GM19099 (cell line): ENCODE data around the gene ATR.

Source experiments
- POLR2A ChIP-seq: IDR thresholded peaks from 3 replicates; pipeline ENCODE4 v1.6.1; 2011; ENCODE audit warnings: low read depth; ENCODE audit not compliant: insufficient read length; ENCODE audit errors: extremely low read depth

The ATR gene

DNA sequence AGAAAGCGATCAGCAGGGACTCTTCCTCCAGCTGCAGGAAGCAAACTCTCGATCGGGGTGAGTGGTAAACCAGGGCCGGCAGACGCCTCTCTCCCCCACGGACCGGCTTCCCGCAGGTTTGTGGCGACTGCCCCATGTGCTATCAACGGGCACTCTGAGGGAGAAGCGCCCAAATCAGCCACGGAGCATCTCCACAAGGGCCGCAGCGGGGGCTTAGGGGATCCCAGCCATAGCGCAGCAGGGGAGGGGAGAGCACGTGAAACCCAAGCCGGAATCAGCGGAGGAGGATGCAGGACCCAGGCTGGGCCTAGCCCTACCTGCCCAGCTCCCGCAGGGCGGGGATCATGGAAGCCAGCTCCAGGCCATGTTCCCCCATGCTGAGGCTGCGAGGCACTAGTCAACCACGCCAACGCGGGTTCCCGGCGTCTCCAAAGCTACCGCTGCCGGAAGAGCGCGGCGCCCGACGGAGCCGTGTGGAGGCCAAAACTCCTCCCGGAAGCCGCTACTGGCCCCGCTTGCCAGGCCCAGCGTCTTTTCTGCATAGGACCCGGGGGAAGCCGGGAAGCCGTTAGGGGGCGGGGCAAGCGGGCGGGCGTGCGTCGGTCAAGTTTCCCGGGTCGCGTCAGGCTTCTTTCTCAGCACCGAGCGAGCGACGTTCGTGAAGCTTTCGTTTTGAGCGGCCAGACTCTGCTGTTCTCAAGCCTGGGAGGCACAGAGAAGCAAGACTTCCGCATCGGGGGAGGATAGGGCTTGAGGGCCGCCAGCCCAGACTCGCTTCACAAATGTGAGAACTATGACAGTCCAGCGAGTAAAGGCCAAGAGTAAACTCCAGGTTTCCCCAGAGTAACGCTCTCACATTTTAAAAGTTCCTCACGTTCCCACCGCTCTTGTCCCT lies at the start of gene ATR:
Gene ATR, minus strand, starts transcription at position 405 of the 895 bp plus-strand sequence. Its CDS starts 29 bp downstream, at position 376.
- peak; percentile 87 for TF ChIP-seq POLR2A

DNA sequence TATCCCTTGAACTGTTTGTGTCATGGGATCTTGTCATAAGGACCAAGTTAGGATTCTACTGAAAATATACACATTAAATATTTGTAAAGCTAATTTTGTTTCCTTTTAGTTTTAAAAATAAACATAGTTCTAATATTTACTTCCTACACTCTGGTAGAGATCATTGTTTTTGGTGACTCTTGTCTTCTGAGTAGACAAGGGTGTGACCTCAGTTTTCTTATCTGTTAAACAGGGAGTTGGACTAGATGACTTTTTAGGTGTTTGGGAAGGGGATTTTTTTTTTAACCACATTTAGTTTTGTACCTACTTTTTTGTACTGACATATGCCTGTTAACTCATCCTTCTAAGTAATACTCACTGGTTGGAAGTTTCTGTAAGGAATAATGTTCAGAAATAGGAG lies 48.4 kb upstream of the ATR start:
- no peak for TF ChIP-seq POLR2A

DNA sequence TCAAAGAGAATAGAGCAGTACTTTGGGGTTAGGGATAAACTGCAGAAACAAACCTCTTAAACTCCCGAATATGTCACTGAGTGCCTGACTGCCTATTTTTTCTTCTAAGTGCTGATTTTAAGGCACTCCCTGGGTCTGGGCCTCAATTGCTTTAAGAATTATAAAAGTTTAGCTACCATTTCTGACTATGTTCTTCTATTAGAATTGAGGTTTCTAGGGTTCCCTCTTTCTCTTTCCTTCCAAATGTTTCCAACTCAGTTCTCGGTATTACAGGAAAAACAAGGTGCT lies 46.6 kb upstream of the ATR start:
- no peak for TF ChIP-seq POLR2A

GRCh38 chr3:142624341-142625152 lies 46.0 kb upstream of the ATR start:
- TF ChIP-seq POLR2A: no peak

- no peak for TF ChIP-seq POLR2A
Observed at GRCh38 chr3:142623194-142623593, 44.7 kb upstream of the ATR start.

DNA sequence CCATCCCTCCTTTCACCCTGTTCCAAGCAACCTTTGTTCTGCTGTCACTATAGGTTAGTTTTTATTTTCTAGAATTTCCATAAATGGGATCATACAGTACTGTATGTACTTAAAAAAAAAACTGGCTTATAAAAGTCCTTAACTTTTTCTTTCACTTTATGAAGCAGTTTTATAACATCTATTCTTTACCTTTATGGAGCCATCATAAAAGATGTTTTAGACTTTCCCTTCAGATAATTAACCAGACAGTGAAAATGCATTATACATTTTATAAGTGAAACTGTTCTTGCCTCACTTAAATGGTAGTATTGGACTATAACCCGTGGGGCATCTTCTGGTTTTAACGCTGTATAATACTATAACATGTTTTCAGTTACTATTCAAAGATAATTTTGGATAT lies 43.9 kb upstream of the ATR start:
- TF ChIP-seq POLR2A: no peak

DNA sequence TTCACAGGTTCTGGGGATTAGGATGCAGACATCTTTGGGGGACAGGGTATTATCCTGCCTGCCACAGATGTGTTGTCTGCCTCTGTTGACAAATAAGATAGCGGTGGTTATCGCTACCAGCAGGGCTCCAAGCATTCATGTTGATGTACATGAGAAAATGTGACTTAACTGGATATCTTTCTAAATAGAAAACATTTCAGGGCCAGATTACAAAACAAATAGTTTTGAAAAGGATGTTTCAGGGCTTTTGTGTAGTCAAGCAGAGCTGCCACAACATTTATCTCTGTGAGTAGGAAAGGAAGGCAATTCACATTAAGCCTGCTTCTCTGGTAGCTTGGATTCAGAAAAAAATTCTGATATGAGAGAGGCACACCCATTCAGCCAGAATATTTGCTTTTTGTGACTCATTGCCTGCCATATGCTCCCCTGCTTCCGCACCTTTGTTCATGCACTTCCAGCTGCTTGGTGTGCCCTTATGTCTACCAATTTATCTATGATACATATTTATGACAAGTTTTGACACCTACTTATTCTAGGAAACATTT lies 40.5 kb upstream of the ATR start:
- no peak for TF ChIP-seq POLR2A

GRCh38 chr3:142615171-142615570 lies 36.6 kb upstream of the ATR start:
- no peak for TF ChIP-seq POLR2A

DNA sequence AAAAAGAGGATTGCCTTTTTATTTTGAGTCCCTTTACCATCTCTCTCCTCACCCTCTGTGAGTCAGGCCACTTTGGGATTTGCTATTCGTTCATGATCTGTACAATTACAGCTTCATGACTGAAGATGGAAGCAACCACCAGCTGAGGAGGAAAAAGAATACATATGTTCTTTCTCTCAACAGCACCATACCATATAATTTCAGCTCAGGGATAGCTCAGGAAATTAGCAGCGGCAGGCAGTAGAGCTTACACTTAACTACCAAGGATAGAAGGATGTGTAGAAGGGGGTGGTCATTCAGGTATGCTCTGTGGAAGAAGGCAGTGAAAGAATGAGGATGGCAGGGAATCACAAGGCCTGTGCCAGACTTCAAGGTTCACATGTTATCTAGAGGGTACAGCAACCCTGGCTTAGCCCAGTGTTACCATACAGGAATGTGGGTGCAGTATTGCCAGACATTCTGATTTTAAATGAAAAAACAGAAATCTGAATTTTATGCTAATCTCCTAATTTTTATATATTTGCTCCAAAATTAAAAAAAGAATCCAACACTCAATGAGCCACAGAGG lies 35.6 kb upstream of the ATR start:
- TF ChIP-seq POLR2A: no peak

GRCh38 chr3:142613491-142613890 lies 35.0 kb upstream of the ATR start:
- TF ChIP-seq POLR2A: no peak

DNA sequence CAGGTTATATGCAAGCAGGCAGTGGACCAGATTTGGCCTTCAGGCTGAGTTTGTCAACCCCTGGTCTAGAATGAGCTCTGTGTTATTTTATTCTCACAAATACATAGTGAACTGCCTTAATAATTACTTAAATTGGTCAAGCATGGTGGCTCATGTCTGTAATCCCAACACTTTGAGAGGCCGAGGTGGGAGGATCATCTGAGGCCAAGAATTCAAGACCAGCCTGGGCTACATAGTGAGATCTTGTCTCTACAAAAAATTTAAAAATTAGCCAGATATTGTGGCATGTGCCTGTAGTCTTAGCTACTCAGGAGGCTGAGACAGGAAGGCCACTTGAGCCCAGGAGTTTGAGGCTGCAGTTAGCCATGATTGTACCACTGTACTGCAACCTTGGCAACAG lies 32.7 kb upstream of the ATR start:
- no peak for TF ChIP-seq POLR2A

DNA sequence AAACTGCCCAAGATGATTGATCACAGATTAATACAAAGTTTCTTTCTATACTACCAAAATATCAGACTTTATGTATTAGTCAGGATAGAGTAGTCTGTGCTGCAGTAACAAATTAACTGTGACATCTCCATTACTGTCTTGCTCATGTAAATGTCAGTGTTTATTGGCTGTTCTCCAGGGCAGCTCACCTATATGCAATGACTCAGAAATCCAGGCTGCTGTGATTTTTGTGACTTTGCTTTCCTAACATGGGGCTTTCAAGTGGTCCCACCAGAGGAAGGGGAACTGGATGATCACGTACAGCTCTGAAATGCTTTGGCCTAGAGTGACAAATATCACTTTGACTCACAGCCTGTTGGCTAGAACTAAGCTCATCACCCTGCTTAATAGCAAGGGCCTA lies 30.6 kb upstream of the ATR start:
- no peak for TF ChIP-seq POLR2A

- TF ChIP-seq POLR2A: no peak
Observed at GRCh38 chr3:142608631-142609030, 30.1 kb upstream of the ATR start.

GRCh38 chr3:142604940-142605339 lies 26.4 kb upstream of the ATR start:
- no peak for TF ChIP-seq POLR2A

GRCh38 chr3:142602619-142603385 lies 24.3 kb upstream of the ATR start:
- no peak for TF ChIP-seq POLR2A

GRCh38 chr3:142601713-142602112 lies 23.2 kb upstream of the ATR start:
- no peak for TF ChIP-seq POLR2A

- TF ChIP-seq POLR2A: no peak
Observed at GRCh38 chr3:142597906-142598305, 19.4 kb upstream of the ATR start.
